GM12872 (cell line): Measurements from ENCODE around the gene OR5H14.

Experiments
- CTCF ChIP-seq: IDR thresholded peaks from 3 replicates; pipeline ENCODE4 v1.5.1; 2011; ENCODE audit warnings: low read depth, mild to moderate bottlenecking, low read length, moderate library complexity; ENCODE audit not compliant: insufficient read depth

OR5H14 gene

GRCh38 chr3:98147179-98147578, at the start of gene OR5H14:
OR5H14 (plus strand) TSS chr3:98147479; CDS start chr3:98149386, 1,907 bp downstream.
- TF ChIP-seq CTCF = no peak

GRCh38 chr3:98099848-98100247, 47.4 kb upstream of the OR5H14 start:
- TF ChIP-seq CTCF = no peak

GRCh38 chr3:98108162-98108561, 39.1 kb upstream of the OR5H14 start:
- TF ChIP-seq CTCF = no peak

- TF ChIP-seq CTCF = no peak
Measured at GRCh38 chr3:98109807-98110549, 37.3 kb upstream of the OR5H14 start.

GRCh38 chr3:98110550-98110908, 36.8 kb upstream of the OR5H14 start:
- TF ChIP-seq CTCF = no peak

- TF ChIP-seq CTCF = 0 out of 3 replicates have a peak, but pooled peaks have one; percentile 1
Measured at GRCh38 chr3:98114264-98114663, 33.0 kb upstream of the OR5H14 start.

- no peak for TF ChIP-seq CTCF
Measured at GRCh38 chr3:98115717-98116116, 31.6 kb upstream of the OR5H14 start.
